Astrocyte of the cerebellum (primary cell): ENCODE results near the gene NUDT3.

ENCODE experiments used
- DNase-seq: peaks from one replicate; pipeline ENCODE4 v3.0.0-alpha.2; 2011; ENCODE audit warnings: low read depth
- H3K4me3 ChIP-seq: 2 replicates; pipeline ENCODE4 v1.5.1; 2011; ENCODE audit warnings: mild to moderate bottlenecking, low read depth, low read length, moderate library complexity
- CTCF ChIP-seq: IDR thresholded peaks from 2 replicates; pipeline ENCODE4 v1.5.1; 2012; ENCODE audit warnings: low read length, low read depth, moderate library complexity, mild to moderate bottlenecking; ENCODE audit errors: missing control alignments
- in situ Hi-C: cut with HindIII; loops from 2 replicates; pipeline ENCODE4 v1.10.0; 2017; ENCODE audit warnings: low sequenced_read_pairs

NUDT3 gene

GRCh38 chr6:34352305-34352937 is 40.0 kb downstream of the NUDT3 start:
- in situ Hi-C loops, result no loop called here
- H3K4me3 ChIP-seq, result no peak overlapping the region
- TF ChIP-seq CTCF, result no peak
- no peak for DNase-seq

GRCh38 chr6:34350934-34351217 is 41.6 kb downstream of the NUDT3 start:
- in situ Hi-C loops, result no loop called here
- DNase-seq, result no peak
- no peak for TF ChIP-seq CTCF
- no peak overlapping the region for H3K4me3 ChIP-seq

GRCh38 chr6:34350137-34350933 is 42.1 kb downstream of the NUDT3 start:
- in situ Hi-C loops, result no loop called here
- no peak for DNase-seq
- no peak overlapping the region for H3K4me3 ChIP-seq
- TF ChIP-seq CTCF, result no peak

GRCh38 chr6:34349211-34349610 is 43.3 kb downstream of the NUDT3 start:
- in situ Hi-C loops, result no loop called here
- DNase-seq, result no peak
- no peak overlapping the region for H3K4me3 ChIP-seq
- TF ChIP-seq CTCF, result no peak

- DNase-seq, result no peak
- in situ Hi-C loops, result no loop called here
- no peak overlapping the region for H3K4me3 ChIP-seq
- no peak for TF ChIP-seq CTCF
Measured at GRCh38 chr6:34347303-34347702, 45.2 kb downstream of the NUDT3 start.

GRCh38 chr6:34346175-34347119 is 46.0 kb downstream of the NUDT3 start:
- no peak overlapping the region for H3K4me3 ChIP-seq
- no peak for DNase-seq
- in situ Hi-C loops, result no loop called here
- no peak for TF ChIP-seq CTCF
